ENCODE measurements around the gene SIK2. TPM values are rescaled to one million over a fixed set of nuclear protein-coding genes. Genes with fewer than 3 reads are reported as not detected.

The SIK2 gene
- 1 to 10 TPM in 1 of 6 donors, under 1 TPM in 5; 0.09 to 1.0 (median 0.31) TPM for polyA plus RNA-seq (ENCODE audit: low read depth in 6 of 6)

- Mint-ChIP-seq H3K4me3 (peak within 1 kb of the TSS; percentile 88 to 97 (median 95)), H3K36me3 (no peaks in the 10 kb centered on the region), H3K9me3 (no peaks in the 10 kb centered on the region), H3K27me3 (no peaks in the 10 kb centered on the region), H3K27ac (peak within 1 kb of the TSS; percentile 98 to 99 (median 99)), H3K4me1 (peaks cover 20 to 28% (median 20%) of the 10 kb centered on the region in 3 donors)
- ATAC-seq (ENCODE audit: low read depth in 2 of 2) (peak; percentile 82), DNase-seq (peak; percentile 91)
Measured at GRCh38 chr11:111601979-111602864, at the start of gene SIK2. SIK2 (plus strand) TSS chr11:111602449; CDS start chr11:111602564, 115 bp downstream.

- ATAC-seq (ENCODE audit: low read depth in 2 of 2) (no peak), DNase-seq (no peak)
- Mint-ChIP-seq H3K27me3 (peaks cover 12 to 24% (median 12%) of the 10 kb centered on the region in 3 donors), H3K9me3 (peaks cover 7 to 23% (median 17%) of the 10 kb centered on the region in 7 donors), H3K4me1 (no peaks in the 10 kb centered on the region), H3K36me3 (peaks cover 4 to 8% of the 10 kb centered on the region in 2 donors), H3K27ac (no peak overlapping the region), H3K4me3 (no peak overlapping the region)
Measured at GRCh38 chr11:111554532-111554931, 47.7 kb upstream of the SIK2 start.

- Mint-ChIP-seq H3K4me1 (no peaks in the 10 kb centered on the region), H3K27ac (no peak overlapping the region), H3K9me3 (peaks cover 7 to 23% (median 17%) of the 10 kb centered on the region in 7 donors), H3K36me3 (peaks cover 4 to 8% of the 10 kb centered on the region in 2 donors), H3K4me3 (no peak overlapping the region), H3K27me3 (peaks cover 9 to 24% (median 12%) of the 10 kb centered on the region in 3 donors)
- no peak for ATAC-seq (ENCODE audit: low read depth in 2 of 2)
- DNase-seq: no peak
Measured at GRCh38 chr11:111555255-111555654, 47.0 kb upstream of the SIK2 start.

- no peak for DNase-seq
- no peak for ATAC-seq (ENCODE audit: low read depth in 2 of 2)
- no peak overlapping the region for H3K27ac Mint-ChIP-seq
- no peaks in the 10 kb centered on the region for H3K4me1 Mint-ChIP-seq
- H3K4me3 Mint-ChIP-seq: no peak overlapping the region
- peaks cover 4 to 8% of the 10 kb centered on the region in 2 donors for H3K36me3 Mint-ChIP-seq
- H3K9me3 Mint-ChIP-seq: peaks cover 7 to 23% (median 17%) of the 10 kb centered on the region in 7 donors
- peaks cover 5 to 14% (median 12%) of the 10 kb centered on the region in 3 donors for H3K27me3 Mint-ChIP-seq
Measured at GRCh38 chr11:111557425-111558111, 44.7 kb upstream of the SIK2 start.

- no peak for DNase-seq
- Mint-ChIP-seq H3K4me1 (no peaks in the 10 kb centered on the region), H3K4me3 (no peak overlapping the region), H3K36me3 (peaks cover 4 to 8% of the 10 kb centered on the region in 2 donors), H3K27ac (no peak overlapping the region), H3K9me3 (peaks cover 7 to 20% (median 17%) of the 10 kb centered on the region in 7 donors), H3K27me3 (peaks cover 0 to 7% (median 6%) of the 10 kb centered on the region in 3 donors)
- no peak for ATAC-seq (ENCODE audit: low read depth in 2 of 2)
Measured at GRCh38 chr11:111559800-111560464, 42.3 kb upstream of the SIK2 start.

GRCh38 chr11:111560800-111561199 lies 41.4 kb upstream of the SIK2 start:
- ATAC-seq (ENCODE audit: low read depth in 2 of 2): no peak
- DNase-seq: no peak
- Mint-ChIP-seq H3K9me3 (peaks cover 3 to 12% (median 11%) of the 10 kb centered on the region in 7 donors), H3K4me3 (no peak overlapping the region), H3K27me3 (peaks cover 0 to 7% (median 0%) of the 10 kb centered on the region in 3 donors), H3K4me1 (no peaks in the 10 kb centered on the region), H3K36me3 (no peaks in the 10 kb centered on the region), H3K27ac (peak overlapping the region in 1 of 6 donors; percentile 39)

- DNase-seq (no peak), ATAC-seq (ENCODE audit: low read depth in 2 of 2) (no peak)
- H3K27ac Mint-ChIP-seq: peak overlapping the region in 1 of 6 donors; percentile 39
- H3K4me3 Mint-ChIP-seq: no peak overlapping the region
- H3K36me3 Mint-ChIP-seq: no peaks in the 10 kb centered on the region
- H3K27me3 Mint-ChIP-seq: peaks cover 0 to 7% (median 0%) of the 10 kb centered on the region in 3 donors
- no peaks in the 10 kb centered on the region for H3K4me1 Mint-ChIP-seq
- peaks cover 3 to 7% (median 6%) of the 10 kb centered on the region in 7 donors for H3K9me3 Mint-ChIP-seq
Measured at GRCh38 chr11:111561306-111561705, 40.9 kb upstream of the SIK2 start.

GRCh38 chr11:111561791-111562325 lies 40.4 kb upstream of the SIK2 start:
- Mint-ChIP-seq H3K9me3 (peaks cover 0 to 4% (median 3%) of the 10 kb centered on the region in 7 donors), H3K4me3 (no peak overlapping the region), H3K27ac (no peak overlapping the region), H3K27me3 (peaks cover 0 to 7% (median 0%) of the 10 kb centered on the region in 3 donors), H3K36me3 (no peaks in the 10 kb centered on the region), H3K4me1 (no peaks in the 10 kb centered on the region)
- ATAC-seq (ENCODE audit: low read depth in 2 of 2) (no peak), DNase-seq (no peak)

GRCh38 chr11:111562692-111563389 lies 39.4 kb upstream of the SIK2 start:
- Mint-ChIP-seq H3K27me3 (no peaks in the 10 kb centered on the region), H3K9me3 (no peaks in the 10 kb centered on the region), H3K36me3 (no peaks in the 10 kb centered on the region), H3K4me1 (no peaks in the 10 kb centered on the region), H3K4me3 (no peak overlapping the region), H3K27ac (no peak overlapping the region)
- DNase-seq (no peak), ATAC-seq (ENCODE audit: low read depth in 2 of 2) (no peak)

- ATAC-seq (ENCODE audit: low read depth in 2 of 2) (no peak), DNase-seq (peak; percentile 57)
- Mint-ChIP-seq H3K27ac (peak overlapping the region in 1 of 6 donors; percentile 18), H3K9me3 (no peaks in the 10 kb centered on the region), H3K4me1 (no peaks in the 10 kb centered on the region), H3K36me3 (no peaks in the 10 kb centered on the region), H3K27me3 (no peaks in the 10 kb centered on the region), H3K4me3 (no peak overlapping the region)
Measured at GRCh38 chr11:111565114-111565720, 37.0 kb upstream of the SIK2 start.

- Mint-ChIP-seq H3K9me3 (no peaks in the 10 kb centered on the region), H3K27me3 (peaks cover 0 to 6% (median 0%) of the 10 kb centered on the region in 3 donors), H3K36me3 (no peaks in the 10 kb centered on the region), H3K4me1 (no peaks in the 10 kb centered on the region), H3K27ac (peak overlapping the region in 1 of 6 donors; percentile 63), H3K4me3 (no peak overlapping the region)
- DNase-seq (no peak), ATAC-seq (ENCODE audit: low read depth in 2 of 2) (no peak)
Measured at GRCh38 chr11:111566324-111566723, 35.9 kb upstream of the SIK2 start.

GRCh38 chr11:111569476-111569875 lies 32.8 kb upstream of the SIK2 start:
- Mint-ChIP-seq H3K9me3 (no peaks in the 10 kb centered on the region), H3K36me3 (no peaks in the 10 kb centered on the region), H3K4me3 (no peak overlapping the region), H3K27ac (no peak overlapping the region), H3K27me3 (peaks cover 0 to 11% (median 0%) of the 10 kb centered on the region in 3 donors), H3K4me1 (no peaks in the 10 kb centered on the region)
- DNase-seq (no peak), ATAC-seq (ENCODE audit: low read depth in 2 of 2) (no peak)
